Gastrocnemius medialis (tissue), 4 donors: ENCODE measurements around the gene SCP2.

Source experiments
- CTCF ChIP-seq, 5 experiments: fragments of 450-650 bp in 3 of 5; fragments of 200-600 bp in 2 of 5; sonication (generic) in 2 of 5; IDR thresholded peaks in 4 of 5; conservative IDR thresholded peaks in 1 of 5; 1 replicate in 4 of 5; 2 replicates in 1 of 5; pipeline ENCODE4 v1.5.1; 2016 to 2019; ENCODE audit warnings: antibody characterized with exemption in 5 of 5, mild to moderate bottlenecking in 3 of 5, moderate library complexity in 3 of 5
- POLR2A ChIP-seq, 2 donors: fragments of 450-650 bp; IDR thresholded peaks; one replicate each; pipeline ENCODE4 v1.6.1; 2017; ENCODE audit warnings: antibody characterized with exemption in 2 of 2, mild to moderate bottlenecking in 2 of 2, moderate library complexity in 2 of 2

GRCh38 chr1:52906135-52906603 lies 20.9 kb upstream of the SCP2 start:
- TF ChIP-seq CTCF (IDR thresholded peaks at IDR 0.05 in 4 of 5, conservative IDR thresholded peaks at IDR 0.05 in 1 of 5): no peak
- TF ChIP-seq POLR2A (IDR thresholded peaks at IDR 0.05): no peak
